Measurements from ENCODE around the gene ATF2.

The ATF2 gene

GRCh38 chr2:175167792-175168563 is at the start of gene ATF2:
Gene ATF2 (minus strand): TSS chr2:175168203. CDS start chr2:175136443, 31,760 bp downstream.
- in situ Hi-C loops (cut with HindIII; ENCODE audit: low sequenced_read_pairs): no loop called here

GRCh38 chr2:175207741-175208438 is 39.9 kb upstream of the ATF2 start:
- in situ Hi-C loops (cut with HindIII; ENCODE audit: low sequenced_read_pairs): no loop called here

- in situ Hi-C loops (cut with HindIII; ENCODE audit: low sequenced_read_pairs): no loop called here
Measured at GRCh38 chr2:175206866-175207265, 38.9 kb upstream of the ATF2 start.

- in situ Hi-C loops (cut with HindIII; ENCODE audit: low sequenced_read_pairs): no loop called here
Measured at GRCh38 chr2:175205523-175205922, 37.5 kb upstream of the ATF2 start.

- in situ Hi-C loops (cut with HindIII; ENCODE audit: low sequenced_read_pairs): no loop called here
Measured at GRCh38 chr2:175203621-175204496, 35.9 kb upstream of the ATF2 start.

- in situ Hi-C loops (cut with HindIII; ENCODE audit: low sequenced_read_pairs): no loop called here
Measured at GRCh38 chr2:175195012-175195411, 27.0 kb upstream of the ATF2 start.

GRCh38 chr2:175188761-175189160 is 20.8 kb upstream of the ATF2 start:
- in situ Hi-C loops (cut with HindIII; ENCODE audit: low sequenced_read_pairs): no loop called here

- in situ Hi-C loops (cut with HindIII; ENCODE audit: low sequenced_read_pairs): no loop called here
Measured at GRCh38 chr2:175187378-175187777, 19.4 kb upstream of the ATF2 start.

GRCh38 chr2:175183674-175184073 is 15.7 kb upstream of the ATF2 start:
- in situ Hi-C loops (cut with HindIII; ENCODE audit: low sequenced_read_pairs): no loop called here

- in situ Hi-C loops (cut with HindIII; ENCODE audit: low sequenced_read_pairs): no loop called here
Measured at GRCh38 chr2:175181877-175182308, 13.9 kb upstream of the ATF2 start.

GRCh38 chr2:175181104-175181876 is 13.3 kb upstream of the ATF2 start, which contains the start of gene ATP5MC3:
Gene ATP5MC3 (minus strand): TSS chr2:175181710. CDS start chr2:175181393, 317 bp downstream.
- in situ Hi-C loops (cut with HindIII; ENCODE audit: low sequenced_read_pairs): no loop called here

- in situ Hi-C loops (cut with HindIII; ENCODE audit: low sequenced_read_pairs): no loop called here
Measured at GRCh38 chr2:175180701-175181103, 12.7 kb upstream of the ATF2 start.

- in situ Hi-C loops (cut with HindIII; ENCODE audit: low sequenced_read_pairs): no loop called here
Measured at GRCh38 chr2:175176624-175177023, 8.6 kb upstream of the ATF2 start.

- in situ Hi-C loops (cut with HindIII; ENCODE audit: low sequenced_read_pairs): no loop called here
Measured at GRCh38 chr2:175175896-175176295, 7.9 kb upstream of the ATF2 start.

GRCh38 chr2:175175320-175175719 is 7.3 kb upstream of the ATF2 start:
- in situ Hi-C loops (cut with HindIII; ENCODE audit: low sequenced_read_pairs): no loop called here

GRCh38 chr2:175170659-175171304 is 2.8 kb upstream of the ATF2 start:
- in situ Hi-C loops (cut with HindIII; ENCODE audit: low sequenced_read_pairs): no loop called here

GRCh38 chr2:175169191-175169590 is 1.2 kb upstream of the ATF2 start:
- in situ Hi-C loops (cut with HindIII; ENCODE audit: low sequenced_read_pairs): no loop called here

- in situ Hi-C loops (cut with HindIII; ENCODE audit: low sequenced_read_pairs): no loop called here
Measured at GRCh38 chr2:175168564-175168945, 552 bp upstream of the ATF2 start.

GRCh38 chr2:175167076-175167791 is 769 bp downstream of the ATF2 start:
- in situ Hi-C loops (cut with HindIII; ENCODE audit: low sequenced_read_pairs): no loop called here

Data from DLD1 (cell line).